Astrocyte of the spinal cord (primary cell): Measurements from ENCODE around the gene PRR5L.
A peak's percentile ranks its signal among the peaks of the same experiment; 100 is the strongest.

ENCODE experiments used
- DNase-seq: peaks from one replicate; pipeline ENCODE4 v3.0.0; 2011; ENCODE audit warnings: low read depth, low spot score
- H3K4me3 ChIP-seq: 2 replicates; pipeline ENCODE4 v1.5.1; 2011; ENCODE audit warnings: low read depth, mild to moderate bottlenecking, low read length, moderate library complexity
- CTCF ChIP-seq: IDR thresholded peaks from 2 replicates; pipeline ENCODE4 v1.5.1; 2012; ENCODE audit warnings: low read depth, mild to moderate bottlenecking, low read length, inconsistent platforms
- in situ Hi-C: cut with HindIII; loops from 2 replicates; pipeline ENCODE4 v1.10.0; 2017; ENCODE audit warnings: low sequenced_read_pairs

Gene PRR5L

GRCh38 chr11:36462321-36462720, 166.2 kb downstream of the PRR5L start:
- no peak for DNase-seq
- in situ Hi-C loops, result no loop called here
- H3K4me3 ChIP-seq, result no peak overlapping the region
- TF ChIP-seq CTCF, result no peak

- TF ChIP-seq CTCF, result no peak
- H3K4me3 ChIP-seq, result no peak overlapping the region
- DNase-seq, result peak; percentile 47
- in situ Hi-C loops, result no loop called here
Observed at GRCh38 chr11:36463781-36464180, 167.7 kb downstream of the PRR5L start.

GRCh38 chr11:36464720-36465119, 168.6 kb downstream of the PRR5L start:
- DNase-seq, result no peak
- in situ Hi-C loops, result no loop called here
- TF ChIP-seq CTCF, result no peak
- no peak overlapping the region for H3K4me3 ChIP-seq

GRCh38 chr11:36465449-36466163, 169.5 kb downstream of the PRR5L start:
- peak; percentile 64 for DNase-seq
- no peak overlapping the region for H3K4me3 ChIP-seq
- TF ChIP-seq CTCF, result no peak
- in situ Hi-C loops, result no loop called here

GRCh38 chr11:36467012-36467411, 170.9 kb downstream of the PRR5L start:
- H3K4me3 ChIP-seq, result no peak overlapping the region
- TF ChIP-seq CTCF, result no peak
- DNase-seq, result no peak
- in situ Hi-C loops, result no loop called here

- in situ Hi-C loops, result no loop called here
- no peak overlapping the region for H3K4me3 ChIP-seq
- TF ChIP-seq CTCF, result no peak
- DNase-seq, result no peak
Observed at GRCh38 chr11:36467916-36468315, 171.8 kb downstream of the PRR5L start.
